ENCODE data around the gene KCNJ2. TPM values are rescaled to one million over a fixed set of nuclear protein-coding genes. Genes with fewer than 3 reads are reported as not detected.

The KCNJ2 gene
- total and polyA plus RNA-seq, 4 donors: 0.47 to 2.7 (median 1.4) TPM

DNA sequence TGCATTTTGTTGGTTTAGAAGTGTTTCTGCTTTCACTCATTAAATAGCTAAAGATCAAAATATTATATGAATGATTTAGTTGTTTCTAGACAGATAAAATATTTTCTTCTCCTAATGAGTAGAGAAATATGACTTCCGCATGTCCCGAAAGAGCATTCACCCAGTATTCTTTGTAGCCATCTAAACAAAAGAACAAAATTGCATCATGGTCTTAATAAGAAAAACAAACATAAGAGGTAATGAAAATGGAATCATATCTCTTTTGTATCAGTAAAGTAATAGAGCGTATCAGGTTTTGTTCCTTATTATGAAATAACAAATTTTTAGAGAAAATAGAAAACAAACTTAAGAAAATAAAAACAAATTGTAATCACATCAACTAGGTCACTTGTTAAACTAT, 16.1 kb upstream of the KCNJ2 start:
- TF ChIP-seq TAF1 (conservative IDR thresholded peaks at IDR 0.05) (no peak), REST (IDR thresholded peaks at IDR 0.05) (no peak), GABPA (IDR thresholded peaks at IDR 0.05 in 1 of 2, conservative IDR thresholded peaks at IDR 0.05 in 1 of 2) (no peak), RAD21 (IDR thresholded peaks at IDR 0.05) (no peak), HNF4A (conservative IDR thresholded peaks at IDR 0.05) (no peak), EGR1 (IDR thresholded peaks at IDR 0.05; ENCODE audit: low read depth in 2 of 2) (no peak), NR2F2 (IDR thresholded peaks at IDR 0.05) (no peak), SP1 (IDR thresholded peaks at IDR 0.05) (no peak), FOXA2 (IDR thresholded peaks at IDR 0.05) (no peak), CTCF (IDR thresholded peaks at IDR 0.05; ENCODE audit: low read depth, low read length, missing input control) (no peak), YY1 (IDR thresholded peaks at IDR 0.05) (no peak), JUND (IDR thresholded peaks at IDR 0.05) (no peak), HNF4G (IDR thresholded peaks at IDR 0.05) (no peak), FOXA1 (IDR thresholded peaks at IDR 0.05) (no peak), RXRA (IDR thresholded peaks at IDR 0.05) (no peak)
- TF ChIP-seq, protein P1, sequence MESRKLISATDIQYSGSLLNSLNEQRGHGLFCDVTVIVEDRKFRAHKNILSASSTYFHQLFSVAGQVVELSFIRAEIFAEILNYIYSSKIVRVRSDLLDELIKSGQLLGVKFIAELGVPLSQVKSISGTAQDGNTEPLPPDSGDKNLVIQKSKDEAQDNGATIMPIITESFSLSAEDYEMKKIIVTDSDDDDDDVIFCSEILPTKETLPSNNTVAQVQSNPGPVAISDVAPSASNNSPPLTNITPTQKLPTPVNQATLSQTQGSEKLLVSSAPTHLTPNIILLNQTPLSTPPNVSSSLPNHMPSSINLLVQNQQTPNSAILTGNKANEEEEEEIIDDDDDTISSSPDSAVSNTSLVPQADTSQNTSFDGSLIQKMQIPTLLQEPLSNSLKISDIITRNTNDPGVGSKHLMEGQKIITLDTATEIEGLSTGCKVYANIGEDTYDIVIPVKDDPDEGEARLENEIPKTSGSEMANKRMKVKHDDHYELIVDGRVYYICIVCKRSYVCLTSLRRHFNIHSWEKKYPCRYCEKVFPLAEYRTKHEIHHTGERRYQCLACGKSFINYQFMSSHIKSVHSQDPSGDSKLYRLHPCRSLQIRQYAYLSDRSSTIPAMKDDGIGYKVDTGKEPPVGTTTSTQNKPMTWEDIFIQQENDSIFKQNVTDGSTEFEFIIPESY (IDR thresholded peaks at IDR 0.05): no peak
- TF ChIP-seq, protein P2, sequence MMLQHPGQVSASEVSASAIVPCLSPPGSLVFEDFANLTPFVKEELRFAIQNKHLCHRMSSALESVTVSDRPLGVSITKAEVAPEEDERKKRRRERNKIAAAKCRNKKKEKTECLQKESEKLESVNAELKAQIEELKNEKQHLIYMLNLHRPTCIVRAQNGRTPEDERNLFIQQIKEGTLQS (IDR thresholded peaks at IDR 0.05): no peak
- WGBS: 92% methylated on average over 3 of the region's 3 CpGs

DNA sequence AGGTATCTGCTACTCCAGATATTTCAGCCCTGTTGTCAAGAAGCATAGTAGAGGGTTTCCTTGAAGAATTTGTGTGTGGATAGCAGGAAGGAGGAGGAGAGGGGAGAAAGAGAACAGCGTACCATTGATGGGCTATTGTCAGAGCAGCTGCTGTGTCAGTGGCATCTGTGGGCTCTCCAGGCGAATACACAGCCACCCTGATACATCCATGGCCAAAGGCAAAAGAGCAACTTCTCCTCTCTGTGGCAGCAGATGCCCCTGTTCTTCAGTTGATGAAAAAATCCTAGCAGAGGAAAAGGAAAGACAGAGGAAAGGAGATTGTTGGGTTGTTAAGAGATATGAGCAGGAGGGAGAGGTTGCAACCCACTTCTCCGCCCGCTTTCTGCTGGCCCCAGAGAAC, 12.2 kb upstream of the KCNJ2 start:
- WGBS: 90% methylated on average over 4 of the region's 4 CpGs
- Histone ChIP-seq H3K4me1 (ENCODE audit: control insufficient read depth in 4 of 4, insufficient read depth in 4 of 4, low read length in 3 of 4) (no peaks in the 10 kb centered on the region), H3K27ac (ENCODE audit: low read depth in 1 of 2, low read length in 2 of 2) (no peak overlapping the region), H3K9ac (ENCODE audit: low read depth in 1 of 2, low read length in 2 of 2) (no peak overlapping the region), H3K27me3 (ENCODE audit: control insufficient read depth in 4 of 4, insufficient read depth in 4 of 4, low read length in 3 of 4) (peaks cover 0 to 3% (median 0%) of the 10 kb centered on the region in 4 donors), H3K36me3 (ENCODE audit: control insufficient read depth in 4 of 4, insufficient read depth in 3 of 4, low read depth in 1 of 4, low read length in 3 of 4) (no peaks in the 10 kb centered on the region), H3K9me3 (ENCODE audit: control insufficient read depth in 4 of 4, low read length in 3 of 4) (no peaks in the 10 kb centered on the region), H3K4me3 (ENCODE audit: low read depth in 1 of 3, low read length in 3 of 3) (no peak overlapping the region)
- no peak for DNase-seq (ENCODE audit: low spot score)
- TF ChIP-seq YY1 (IDR thresholded peaks at IDR 0.05): no peak
- no peak for TF ChIP-seq GABPA (IDR thresholded peaks at IDR 0.05 in 1 of 2, conservative IDR thresholded peaks at IDR 0.05 in 1 of 2)
- TF ChIP-seq TAF1 (conservative IDR thresholded peaks at IDR 0.05): no peak
- TF ChIP-seq SP1 (IDR thresholded peaks at IDR 0.05): no peak
- no peak for TF ChIP-seq FOXA1 (IDR thresholded peaks at IDR 0.05)

More for the DNA sequence above, 16.1 kb upstream of the KCNJ2 start:
- Histone ChIP-seq H3K9ac (ENCODE audit: low read depth in 1 of 2, low read length in 2 of 2) (no peak overlapping the region), H3K36me3 (ENCODE audit: control insufficient read depth in 4 of 4, insufficient read depth in 3 of 4, low read depth in 1 of 4, low read length in 3 of 4) (no peaks in the 10 kb centered on the region), H3K9me3 (ENCODE audit: control insufficient read depth in 4 of 4, low read length in 3 of 4) (no peaks in the 10 kb centered on the region), H3K4me3 (ENCODE audit: low read depth in 1 of 3, low read length in 3 of 3) (no peak overlapping the region), H3K27me3 (ENCODE audit: control insufficient read depth in 4 of 4, insufficient read depth in 4 of 4, low read length in 3 of 4) (no peaks in the 10 kb centered on the region), H3K27ac (ENCODE audit: low read depth in 1 of 2, low read length in 2 of 2) (no peak overlapping the region), H3K4me1 (ENCODE audit: control insufficient read depth in 4 of 4, insufficient read depth in 4 of 4, low read length in 3 of 4) (no peaks in the 10 kb centered on the region)
- no peak for DNase-seq (ENCODE audit: low spot score)
